ENCODE data around the gene ZNF678.
"Not testable (repeated sequence)": the region's sequence is repeated elsewhere in the genome, so short reads cannot be mapped to it uniquely, and the experiment has no call there.

ZNF678 gene

GRCh38 chr1:227604446-227604845, 41.1 kb downstream of the ZNF678 start:
- no peak for DNase-seq

GRCh38 chr1:227606271-227606670, 42.9 kb downstream of the ZNF678 start:
- DNase-seq, result not testable (repeated sequence)

GRCh38 chr1:227607336-227607898, 44.1 kb downstream of the ZNF678 start:
- DNase-seq, result no peak

GRCh38 chr1:227612658-227613057, 49.3 kb downstream of the ZNF678 start:
- DNase-seq, result no peak

- DNase-seq, result no peak
These were observed 50.2 kb downstream of the ZNF678 start for GRCh38 chr1:227613526-227613925.

GRCh38 chr1:227621211-227621610, 57.9 kb downstream of the ZNF678 start:
- no peak for DNase-seq

GRCh38 chr1:227622739-227623475, 59.6 kb downstream of the ZNF678 start:
- DNase-seq, result no peak

GRCh38 chr1:227632325-227632724, 69.0 kb downstream of the ZNF678 start:
- no peak for DNase-seq

- no peak for DNase-seq
These were observed 72.2 kb downstream of the ZNF678 start for GRCh38 chr1:227635596-227635995.

- DNase-seq, result peak in 1 of 2 donors; percentile 4
These were observed 91.1 kb downstream of the ZNF678 start for GRCh38 chr1:227654431-227654830.

GRCh38 chr1:227654858-227655752, 91.7 kb downstream of the ZNF678 start:
- no peak for DNase-seq

GRCh38 chr1:227661495-227661894, 98.1 kb downstream of the ZNF678 start:
- DNase-seq, result no peak

GRCh38 chr1:227662933-227663332, 99.6 kb downstream of the ZNF678 start:
- DNase-seq, result no peak

GRCh38 chr1:227666286-227666685, 102.9 kb downstream of the ZNF678 start:
- DNase-seq, result no peak

- DNase-seq, result no peak
These were observed 110.1 kb downstream of the ZNF678 start for GRCh38 chr1:227673441-227673840.

GRCh38 chr1:227685807-227686206, 122.5 kb downstream of the ZNF678 start:
- no peak for DNase-seq

- DNase-seq, result no peak
These were observed 134.0 kb downstream of the ZNF678 start for GRCh38 chr1:227697321-227697864.

- DNase-seq, result not testable (repeated sequence)
These were observed 138.3 kb downstream of the ZNF678 start for GRCh38 chr1:227701631-227702030.

- no peak for DNase-seq
These were observed 144.5 kb downstream of the ZNF678 start for GRCh38 chr1:227707846-227708245.

GRCh38 chr1:227709451-227709850, 146.1 kb downstream of the ZNF678 start:
- no peak for DNase-seq

- DNase-seq, result not testable (repeated sequence)
These were observed 147.1 kb downstream of the ZNF678 start for GRCh38 chr1:227710474-227710873.

GRCh38 chr1:227712648-227713047, 149.3 kb downstream of the ZNF678 start:
- DNase-seq, result no peak

GRCh38 chr1:227718932-227719331, 155.6 kb downstream of the ZNF678 start:
- DNase-seq, result no peak

All from inflammatory macrophage (primary cell).